WERI-Rb-1 (cell line): ENCODE data around the gene SNURF.
"Not testable (repeated sequence)": the region's sequence is repeated elsewhere in the genome, so short reads cannot be mapped to it uniquely, and the experiment has no call there.

Experiments
- DNase-seq: peaks from one replicate; pipeline ENCODE4 v3.0.0-alpha.2; 2020
- H3K27ac ChIP-seq: fragments of 250-450 bp; sonication (Bioruptor Pico); 2 replicates; pipeline ENCODE4 v1.5.1; 2020; ENCODE audit warnings: mild to moderate bottlenecking, moderate library complexity
- H3K27me3 ChIP-seq: fragments of 250-450 bp; sonication (Bioruptor Pico); 2 replicates; pipeline ENCODE4 v1.5.1; 2021; ENCODE audit warnings: mild to moderate bottlenecking, low read depth, moderate library complexity; ENCODE audit not compliant: insufficient read depth, severe bottlenecking
- H3K36me3 ChIP-seq: fragments of 250-450 bp; sonication (Bioruptor Pico); 2 replicates; pipeline ENCODE4 v1.5.1; 2020; ENCODE audit warnings: mild to moderate bottlenecking, moderate library complexity
- H3K4me3 ChIP-seq: 2 replicates; pipeline ENCODE4 v1.5.1; 2011; ENCODE audit warnings: low read depth, mild to moderate bottlenecking, control low read depth, low read length
- H3K9me3 ChIP-seq: fragments of 250-450 bp; sonication (Bioruptor Pico); 2 replicates; pipeline ENCODE4 v1.5.1; 2021; ENCODE audit warnings: mild to moderate bottlenecking, moderate library complexity; ENCODE audit not compliant: severe bottlenecking
- TF ChIP-seq, protein P1 (sequence below): IDR thresholded peaks from 2 replicates; pipeline ENCODE4 v1.5.1; 2011; ENCODE audit warnings: low read depth, mild to moderate bottlenecking, control low read depth, inconsistent platforms, low read length

The SNURF gene

DNA sequence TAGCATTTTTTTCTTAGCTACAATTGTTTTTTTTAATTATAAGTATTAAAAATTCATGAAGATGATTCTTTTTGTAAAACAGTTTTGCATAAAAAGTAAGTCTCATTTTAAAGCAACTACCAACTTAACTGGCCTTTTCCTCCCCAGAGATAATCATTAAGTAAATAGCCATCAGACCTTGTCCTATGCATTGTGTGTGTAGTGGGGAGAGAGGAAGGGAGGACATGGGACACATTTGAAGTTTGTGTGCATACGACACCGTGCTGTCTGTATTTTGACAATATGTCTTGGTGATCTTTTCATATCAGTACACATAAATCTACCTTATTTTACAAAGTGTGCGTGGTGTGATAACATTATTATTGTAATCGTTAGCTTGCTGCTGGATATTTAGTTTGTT, 8.1 kb downstream of the SNURF start:
- H3K27me3 ChIP-seq, result no peaks in the 10 kb centered on the region
- no peaks in the 10 kb centered on the region for H3K9me3 ChIP-seq
- TF ChIP-seq, protein P1, sequence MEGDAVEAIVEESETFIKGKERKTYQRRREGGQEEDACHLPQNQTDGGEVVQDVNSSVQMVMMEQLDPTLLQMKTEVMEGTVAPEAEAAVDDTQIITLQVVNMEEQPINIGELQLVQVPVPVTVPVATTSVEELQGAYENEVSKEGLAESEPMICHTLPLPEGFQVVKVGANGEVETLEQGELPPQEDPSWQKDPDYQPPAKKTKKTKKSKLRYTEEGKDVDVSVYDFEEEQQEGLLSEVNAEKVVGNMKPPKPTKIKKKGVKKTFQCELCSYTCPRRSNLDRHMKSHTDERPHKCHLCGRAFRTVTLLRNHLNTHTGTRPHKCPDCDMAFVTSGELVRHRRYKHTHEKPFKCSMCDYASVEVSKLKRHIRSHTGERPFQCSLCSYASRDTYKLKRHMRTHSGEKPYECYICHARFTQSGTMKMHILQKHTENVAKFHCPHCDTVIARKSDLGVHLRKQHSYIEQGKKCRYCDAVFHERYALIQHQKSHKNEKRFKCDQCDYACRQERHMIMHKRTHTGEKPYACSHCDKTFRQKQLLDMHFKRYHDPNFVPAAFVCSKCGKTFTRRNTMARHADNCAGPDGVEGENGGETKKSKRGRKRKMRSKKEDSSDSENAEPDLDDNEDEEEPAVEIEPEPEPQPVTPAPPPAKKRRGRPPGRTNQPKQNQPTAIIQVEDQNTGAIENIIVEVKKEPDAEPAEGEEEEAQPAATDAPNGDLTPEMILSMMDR, result no peak
- no peak for DNase-seq
- peaks cover 18% of the 10 kb centered on the region for H3K36me3 ChIP-seq
- H3K4me3 ChIP-seq, result no peak overlapping the region
- H3K27ac ChIP-seq, result no peak overlapping the region

DNA sequence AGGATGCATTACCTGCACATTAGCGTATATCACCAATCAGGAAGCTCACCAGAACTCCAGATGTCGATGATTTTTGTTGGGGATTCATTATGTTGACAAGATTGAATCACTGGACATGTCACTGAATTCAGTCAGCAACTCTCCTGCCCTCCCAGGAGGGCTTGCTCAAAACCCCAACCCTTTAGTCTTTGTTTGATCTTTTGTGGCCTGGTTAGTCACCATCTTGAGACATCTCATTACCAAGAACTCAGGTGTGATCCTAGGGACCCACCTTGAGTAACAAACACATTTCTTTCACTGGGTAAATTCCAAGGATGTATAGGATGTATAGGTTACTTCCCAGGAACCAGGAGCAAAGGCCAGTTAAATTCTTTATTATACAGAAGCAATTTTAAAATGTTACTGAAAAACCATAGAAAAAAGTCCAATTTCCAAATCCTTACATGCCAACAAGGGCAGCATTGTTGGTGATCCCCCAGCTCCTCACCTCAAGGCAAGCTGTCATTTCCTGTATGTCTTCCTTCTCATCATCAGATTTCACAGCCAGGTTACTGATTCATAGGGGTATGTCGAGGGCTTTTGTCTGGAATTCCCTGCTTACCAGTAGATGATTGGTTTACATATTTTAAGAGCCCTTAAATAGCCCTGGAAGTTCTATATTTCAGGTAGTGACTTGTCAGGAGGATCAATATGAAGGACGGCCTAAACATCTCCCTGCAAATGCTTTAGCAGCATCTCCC, 11.7 kb downstream of the SNURF start:
- Histone ChIP-seq H3K27ac (no peak overlapping the region), H3K4me3 (no peak overlapping the region), H3K27me3 (no peaks in the 10 kb centered on the region), H3K36me3 (peaks cover 21% of the 10 kb centered on the region), H3K9me3 (no peaks in the 10 kb centered on the region)
- TF ChIP-seq, protein P1, result no peak
- no peak for DNase-seq

DNA sequence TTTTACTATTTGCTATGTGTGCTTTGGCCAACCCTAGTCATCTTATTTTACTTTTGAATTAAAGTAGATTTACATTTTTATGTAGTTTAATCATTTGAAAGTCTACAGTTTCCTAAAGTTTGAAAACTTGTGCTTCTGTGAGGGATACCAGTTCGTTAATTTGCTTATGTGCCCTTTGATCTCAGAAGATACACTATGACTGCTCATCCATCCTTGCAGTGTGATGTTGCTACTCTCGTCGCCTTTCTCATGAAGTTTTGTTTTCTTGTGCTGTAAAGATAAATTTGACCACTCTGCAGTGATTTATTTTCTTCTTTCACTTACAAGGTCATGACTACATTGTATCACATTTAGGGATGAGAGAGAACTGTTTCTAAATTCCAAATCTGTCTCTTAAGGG, 16.3 kb downstream of the SNURF start:
- no peak overlapping the region for H3K27ac ChIP-seq
- TF ChIP-seq, protein P1, result no peak
- H3K9me3 ChIP-seq, result no peaks in the 10 kb centered on the region
- DNase-seq, result no peak
- H3K4me3 ChIP-seq, result no peak overlapping the region
- H3K36me3 ChIP-seq, result peaks cover 8% of the 10 kb centered on the region
- no peaks in the 10 kb centered on the region for H3K27me3 ChIP-seq

DNA sequence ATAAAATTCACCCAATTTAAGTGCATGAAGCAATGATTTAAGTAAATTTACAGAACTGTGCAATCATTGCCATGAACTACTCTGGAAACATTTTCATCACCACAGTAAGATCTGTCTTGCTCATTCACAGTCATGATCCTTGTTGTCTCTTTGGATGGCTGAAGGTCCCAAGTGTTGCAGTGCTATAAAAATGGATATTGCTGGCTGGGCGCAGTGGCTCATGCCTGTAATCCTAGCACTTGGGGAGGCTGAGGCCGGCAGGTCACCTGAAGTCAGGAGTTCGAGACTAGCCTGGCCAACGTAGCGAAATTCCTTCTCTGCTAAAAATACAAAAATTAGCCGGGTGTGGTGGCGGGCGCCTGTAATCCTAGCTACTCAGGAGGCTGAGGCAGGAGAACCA, 17.0 kb downstream of the SNURF start:
- Histone ChIP-seq H3K27me3 (peaks cover 2% of the 10 kb centered on the region), H3K4me3 (no peak overlapping the region), H3K27ac (no peak overlapping the region), H3K9me3 (no peaks in the 10 kb centered on the region), H3K36me3 (peaks cover 11% of the 10 kb centered on the region)
- DNase-seq, result no peak
- TF ChIP-seq, protein P1, result no peak

DNA sequence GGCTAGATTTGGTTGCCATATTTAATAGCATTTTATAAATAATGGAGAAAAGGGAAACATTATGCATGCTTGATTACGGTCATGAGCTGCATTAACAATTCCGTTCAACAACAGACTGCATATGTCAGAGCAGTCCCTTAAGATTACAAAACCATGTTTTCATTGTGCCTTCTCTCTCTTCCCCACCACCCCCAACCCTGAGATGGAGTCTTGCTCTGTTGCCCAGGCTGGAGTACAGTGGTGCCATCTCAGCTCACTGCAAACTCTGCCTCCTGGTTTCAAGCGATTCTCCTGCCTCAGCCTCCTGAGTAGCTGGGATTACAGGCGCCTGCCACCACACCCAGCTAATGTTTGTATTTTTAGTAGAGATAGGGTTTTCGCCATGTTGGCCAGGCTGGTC, 17.9 kb downstream of the SNURF start:
- peaks cover 13% of the 10 kb centered on the region for H3K36me3 ChIP-seq
- DNase-seq, H3K27ac ChIP-seq, H3K4me3 ChIP-seq, H3K9me3 ChIP-seq, H3K27me3 ChIP-seq: not testable (repeated sequence)

DNA sequence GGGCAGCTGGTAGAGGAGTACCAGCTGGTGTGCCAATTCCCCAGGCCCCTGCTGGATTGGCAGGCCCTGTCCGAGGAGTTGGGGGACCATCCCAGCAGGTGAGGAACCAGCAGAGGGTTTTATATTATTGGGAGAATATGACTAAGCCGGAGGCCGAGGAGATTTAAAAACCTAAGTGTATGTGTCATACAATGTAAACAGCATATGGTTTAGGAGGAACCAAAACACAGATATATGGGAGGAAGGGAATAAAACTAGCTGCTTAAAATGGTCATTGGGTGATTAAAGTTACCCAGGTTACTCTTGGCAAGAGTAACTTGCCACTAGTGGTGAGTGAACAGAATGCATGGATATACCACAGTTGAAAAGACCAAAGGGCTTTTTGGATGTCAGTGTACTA, 22.1 kb downstream of the SNURF start:
- no peak for DNase-seq
- peaks cover 20% of the 10 kb centered on the region for H3K36me3 ChIP-seq
- no peak overlapping the region for H3K27ac ChIP-seq
- H3K27me3 ChIP-seq, result peaks cover 6% of the 10 kb centered on the region
- no peaks in the 10 kb centered on the region for H3K9me3 ChIP-seq
- TF ChIP-seq, protein P1, result no peak
- H3K4me3 ChIP-seq, result no peak overlapping the region
